Skeletal muscle satellite cell (primary cell): ENCODE measurements around the gene KRTAP5-10.

Experiments
- H3K27me3 ChIP-seq: 2 replicates; pipeline ENCODE4 v1.7.0; 2013; ENCODE audit warnings: low read length; ENCODE audit not compliant: control insufficient read depth, insufficient read depth
- H3K36me3 ChIP-seq: 2 replicates; pipeline ENCODE4 v1.7.0; 2013; ENCODE audit warnings: mild to moderate bottlenecking, control low read depth, low read length; ENCODE audit not compliant: insufficient read depth
- H3K4me1 ChIP-seq: 2 replicates; pipeline ENCODE4 v1.7.0; 2013; ENCODE audit warnings: low read length; ENCODE audit not compliant: control insufficient read depth, insufficient read depth
- H3K4me2 ChIP-seq: 2 replicates; pipeline ENCODE4 v1.7.0; 2013; ENCODE audit warnings: mild to moderate bottlenecking, low read length
- H3K4me3 ChIP-seq: 2 replicates; pipeline ENCODE4 v1.7.0; 2013; ENCODE audit warnings: low read length
- H3K9ac ChIP-seq: 2 replicates; pipeline ENCODE4 v1.7.0; 2013; ENCODE audit warnings: mild to moderate bottlenecking, low read depth, low read length, moderate library complexity
- H3K9me3 ChIP-seq: replicated peaks from 2 replicates; pipeline ENCODE4 v1.7.0; 2013; ENCODE audit warnings: mild to moderate bottlenecking, control low read depth, low read length

Gene KRTAP5-10

DNA sequence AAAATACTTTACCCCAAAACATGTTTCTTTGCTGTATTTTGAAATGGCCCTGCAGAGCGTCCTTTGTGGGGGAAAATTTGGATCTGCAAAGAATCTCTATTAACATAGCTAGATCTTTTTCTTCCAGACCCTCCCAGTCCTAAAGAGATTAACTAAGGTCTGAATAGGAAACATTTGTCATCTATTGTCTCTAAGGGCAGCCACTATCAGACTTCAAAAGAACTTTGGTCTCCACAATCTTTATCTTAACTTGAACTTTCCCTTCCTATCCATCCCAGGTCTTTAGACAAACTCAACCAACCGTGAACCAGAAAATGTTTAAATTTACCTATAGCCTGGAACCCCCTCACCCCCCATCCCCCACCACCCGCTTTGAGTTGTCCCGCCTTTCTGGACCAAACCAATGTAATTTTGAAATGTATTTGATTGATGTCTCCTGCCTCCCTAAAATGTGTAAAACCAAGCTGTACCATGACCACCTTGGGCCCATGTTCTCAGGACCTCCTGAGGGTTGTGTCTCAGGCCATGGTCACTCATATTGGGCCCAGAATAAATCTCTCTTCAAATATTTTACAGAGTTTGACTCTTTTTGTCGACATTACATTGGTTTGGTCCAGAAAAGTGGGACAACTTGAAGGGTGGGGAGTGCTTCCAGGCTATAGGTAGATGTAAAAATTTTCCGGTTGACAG is 20.7 kb upstream of the KRTAP5-10 start:
- Histone ChIP-seq H3K27me3 (peaks cover 11% of the 10 kb centered on the region), H3K36me3 (no peaks in the 10 kb centered on the region), H3K9me3 (no peaks in the 10 kb centered on the region), H3K4me1 (no peaks in the 10 kb centered on the region), H3K4me3 (no peak overlapping the region), H3K9ac (no peak overlapping the region), H3K4me2 (no peak overlapping the region)

DNA sequence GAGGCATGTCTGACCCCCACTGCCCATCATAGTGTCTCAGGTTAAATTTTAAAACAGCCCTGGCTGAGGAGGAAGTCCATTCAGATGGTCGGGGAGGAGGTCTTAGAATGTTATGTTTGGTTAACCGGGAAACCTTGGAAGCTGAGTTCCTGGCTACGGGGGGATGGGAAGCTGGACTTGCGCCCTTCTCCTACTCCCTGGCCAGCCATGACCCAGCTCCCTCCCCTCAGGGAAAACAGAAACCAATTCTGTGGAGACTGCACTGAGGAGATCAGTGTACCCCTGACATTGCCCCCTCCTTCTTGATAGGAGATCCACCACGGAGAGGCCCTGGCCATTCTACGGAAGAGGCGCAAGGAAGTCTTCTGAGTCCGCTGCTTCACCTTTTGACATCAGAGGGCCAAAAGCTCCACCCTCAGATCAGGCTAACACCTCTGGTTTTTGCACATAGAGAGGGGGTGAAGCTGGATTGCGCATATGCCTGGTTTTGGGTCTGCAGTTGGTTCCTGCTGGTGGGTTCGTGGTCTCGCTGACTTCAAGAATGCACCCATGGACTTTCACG is 19.9 kb upstream of the KRTAP5-10 start:
- Histone ChIP-seq H3K9me3 (no peaks in the 10 kb centered on the region), H3K9ac (no peak overlapping the region), H3K4me3 (no peak overlapping the region), H3K4me2 (no peak overlapping the region), H3K36me3 (no peaks in the 10 kb centered on the region), H3K27me3 (peaks cover 19% of the 10 kb centered on the region), H3K4me1 (no peaks in the 10 kb centered on the region)

DNA sequence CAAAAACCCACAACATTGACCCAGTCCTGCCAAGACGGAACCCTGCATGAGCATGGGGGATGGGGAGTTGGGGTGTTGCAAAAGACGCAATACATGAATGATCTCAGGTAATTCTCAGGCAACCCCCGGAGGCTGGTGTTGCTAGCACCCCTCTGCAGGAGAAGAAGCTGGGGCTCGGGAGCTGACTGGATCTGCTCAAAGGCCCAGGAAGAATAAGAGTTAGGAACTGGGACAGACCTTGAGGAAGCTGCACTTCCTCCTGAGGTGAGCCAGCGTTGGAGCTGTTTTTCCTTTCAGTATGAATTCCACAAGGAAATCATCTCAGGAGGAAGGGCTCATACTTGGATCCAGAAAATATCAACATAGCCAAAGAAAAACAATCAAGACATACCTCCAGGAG is 17.2 kb upstream of the KRTAP5-10 start, which contains the start of gene KRTAP5-9:
Gene KRTAP5-9, plus strand, starts transcription at position 301 of the 400 bp plus-strand sequence. CDS start 238 bp downstream, outside the sequence.
- no peaks in the 10 kb centered on the region for H3K4me1 ChIP-seq
- H3K36me3 ChIP-seq = no peaks in the 10 kb centered on the region
- H3K27me3 ChIP-seq = peaks cover 29% of the 10 kb centered on the region
- H3K9me3 ChIP-seq = no peaks in the 10 kb centered on the region
- no peak within 1 kb of the TSS for H3K9ac ChIP-seq
- H3K4me3 ChIP-seq = no peak within 1 kb of the TSS
- no peak within 1 kb of the TSS for H3K4me2 ChIP-seq

DNA sequence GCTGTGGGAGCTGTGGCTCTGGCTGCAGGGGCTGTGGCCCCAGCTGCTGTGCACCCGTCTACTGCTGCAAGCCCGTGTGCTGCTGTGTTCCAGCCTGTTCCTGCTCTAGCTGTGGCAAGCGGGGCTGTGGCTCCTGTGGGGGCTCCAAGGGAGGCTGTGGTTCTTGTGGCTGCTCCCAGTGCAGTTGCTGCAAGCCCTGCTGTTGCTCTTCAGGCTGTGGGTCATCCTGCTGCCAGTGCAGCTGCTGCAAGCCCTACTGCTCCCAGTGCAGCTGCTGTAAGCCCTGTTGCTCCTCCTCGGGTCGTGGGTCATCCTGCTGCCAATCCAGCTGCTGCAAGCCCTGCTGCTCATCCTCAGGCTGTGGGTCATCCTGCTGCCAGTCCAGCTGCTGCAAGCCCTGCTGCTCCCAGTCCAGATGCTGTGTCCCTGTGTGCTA is 16.6 kb upstream of the KRTAP5-10 start:
- Histone ChIP-seq H3K4me1 (no peaks in the 10 kb centered on the region), H3K4me3 (no peak overlapping the region), H3K4me2 (no peak overlapping the region), H3K9ac (no peak overlapping the region), H3K9me3 (no peaks in the 10 kb centered on the region), H3K36me3 (no peaks in the 10 kb centered on the region), H3K27me3 (peaks cover 29% of the 10 kb centered on the region)

DNA sequence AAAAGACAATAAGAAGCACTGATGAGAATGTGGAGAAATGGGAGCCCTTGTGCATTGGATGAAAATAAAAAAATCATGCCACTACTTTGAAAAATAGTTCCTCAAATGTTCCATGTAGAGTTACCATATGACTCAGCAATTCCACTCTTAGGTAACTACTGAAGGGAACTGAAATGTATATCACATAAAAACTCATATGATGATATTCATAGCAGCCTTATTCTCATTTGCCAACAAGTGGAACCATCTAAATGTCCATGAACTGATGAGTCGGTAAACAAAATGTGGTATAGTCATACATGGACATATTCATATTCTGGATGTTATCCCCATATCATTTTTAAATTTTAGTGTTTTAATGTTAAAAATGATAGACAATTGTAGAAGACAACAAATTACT is 13.7 kb upstream of the KRTAP5-10 start:
- no peaks in the 10 kb centered on the region for H3K4me1 ChIP-seq
- H3K4me2 ChIP-seq = no peak overlapping the region
- H3K4me3 ChIP-seq = no peak overlapping the region
- peaks cover 33% of the 10 kb centered on the region for H3K27me3 ChIP-seq
- H3K9ac ChIP-seq = no peak overlapping the region
- no peaks in the 10 kb centered on the region for H3K36me3 ChIP-seq
- H3K9me3 ChIP-seq = no peaks in the 10 kb centered on the region

DNA sequence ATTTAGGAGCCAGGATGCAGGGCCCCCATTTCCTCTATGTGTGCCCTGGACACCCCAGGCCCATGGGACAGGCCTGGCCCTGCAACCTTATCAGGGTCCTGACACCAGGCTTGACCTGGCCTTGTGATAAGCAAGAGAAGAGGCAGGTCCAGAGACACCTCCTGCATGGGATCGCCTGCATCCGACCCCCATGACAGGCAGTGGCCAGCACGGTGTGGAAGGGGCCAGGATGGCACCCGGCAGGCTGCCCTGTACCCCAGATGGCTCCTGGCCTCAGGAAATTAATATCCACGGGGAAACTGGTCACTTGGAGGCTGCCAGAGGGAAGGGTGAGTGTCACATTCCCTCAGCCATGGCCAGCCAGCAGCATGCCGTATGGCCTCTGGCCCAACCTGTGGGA is 10.4 kb upstream of the KRTAP5-10 start:
- Histone ChIP-seq H3K4me1 (no peaks in the 10 kb centered on the region), H3K4me3 (no peak overlapping the region), H3K9me3 (no peaks in the 10 kb centered on the region), H3K9ac (no peak overlapping the region), H3K36me3 (no peaks in the 10 kb centered on the region), H3K4me2 (no peak overlapping the region), H3K27me3 (peaks cover 30% of the 10 kb centered on the region)

DNA sequence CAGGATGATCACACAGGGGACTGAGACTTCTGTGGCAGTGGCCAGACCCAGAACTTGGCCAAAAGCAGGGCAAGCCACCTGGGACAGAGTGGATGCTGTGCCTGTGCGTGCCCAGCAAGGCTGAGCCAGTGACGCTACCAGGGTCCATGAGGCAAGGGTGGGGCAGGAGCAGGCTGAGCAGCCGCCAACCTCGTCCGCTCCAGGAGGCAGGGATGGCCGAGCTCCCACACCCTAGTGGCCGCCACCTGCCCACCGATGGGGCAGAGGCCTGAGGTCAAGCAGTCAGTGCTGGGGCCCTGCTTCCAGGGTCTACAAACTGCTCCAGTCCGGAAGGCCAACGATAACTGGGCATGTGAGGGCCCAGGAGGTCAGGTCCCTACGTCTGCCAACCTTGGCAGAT is 9.9 kb upstream of the KRTAP5-10 start:
- Histone ChIP-seq H3K9me3 (no peaks in the 10 kb centered on the region), H3K9ac (no peak overlapping the region), H3K27me3 (peaks cover 25% of the 10 kb centered on the region), H3K36me3 (no peaks in the 10 kb centered on the region), H3K4me3 (no peak overlapping the region), H3K4me1 (no peaks in the 10 kb centered on the region), H3K4me2 (no peak overlapping the region)

DNA sequence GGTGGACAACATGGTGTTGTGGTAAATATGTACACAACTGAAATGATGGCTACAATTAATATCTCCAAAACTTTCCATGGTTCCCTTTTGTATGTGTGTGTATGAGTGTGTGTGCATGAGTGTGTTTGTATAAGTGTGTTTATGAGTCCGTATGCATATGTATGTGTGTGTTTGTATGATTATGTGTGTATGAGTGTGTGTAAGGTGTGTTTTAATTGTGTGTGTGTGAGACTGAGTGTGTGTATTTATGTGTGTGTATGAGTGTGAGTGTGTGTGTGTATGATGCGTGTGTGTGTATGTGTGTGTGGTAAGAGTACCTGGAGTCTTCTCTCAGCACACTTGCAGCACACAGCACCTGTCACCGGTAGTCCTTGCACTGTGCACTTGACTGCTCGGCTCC is 9.3 kb upstream of the KRTAP5-10 start:
- no peaks in the 10 kb centered on the region for H3K9me3 ChIP-seq
- H3K27me3 ChIP-seq = peaks cover 28% of the 10 kb centered on the region
- no peak overlapping the region for H3K4me2 ChIP-seq
- H3K36me3 ChIP-seq = no peaks in the 10 kb centered on the region
- no peak overlapping the region for H3K9ac ChIP-seq
- H3K4me1 ChIP-seq = no peaks in the 10 kb centered on the region
- no peak overlapping the region for H3K4me3 ChIP-seq

DNA sequence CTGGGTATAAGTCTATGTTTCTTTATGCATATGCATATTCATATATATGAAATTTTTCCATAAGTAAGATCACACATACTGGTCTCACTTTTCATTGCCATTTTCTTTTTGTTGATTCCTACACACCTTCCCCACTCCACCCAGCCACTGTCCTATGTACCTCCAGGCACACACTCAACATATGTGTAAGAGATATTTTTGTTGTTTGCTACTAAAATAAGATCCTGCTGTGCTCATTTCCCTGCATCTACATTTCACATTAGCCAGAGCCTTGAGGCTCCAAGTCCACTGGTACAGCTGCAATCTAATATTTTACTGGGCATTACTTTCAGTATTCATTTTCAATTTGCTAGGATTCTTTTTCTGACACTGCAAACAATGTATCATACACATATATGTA is 8.1 kb upstream of the KRTAP5-10 start:
- Histone ChIP-seq H3K9ac (no peak overlapping the region), H3K9me3 (no peaks in the 10 kb centered on the region), H3K4me2 (no peak overlapping the region), H3K4me1 (no peaks in the 10 kb centered on the region), H3K4me3 (no peak overlapping the region), H3K36me3 (no peaks in the 10 kb centered on the region), H3K27me3 (peaks cover 23% of the 10 kb centered on the region)

DNA sequence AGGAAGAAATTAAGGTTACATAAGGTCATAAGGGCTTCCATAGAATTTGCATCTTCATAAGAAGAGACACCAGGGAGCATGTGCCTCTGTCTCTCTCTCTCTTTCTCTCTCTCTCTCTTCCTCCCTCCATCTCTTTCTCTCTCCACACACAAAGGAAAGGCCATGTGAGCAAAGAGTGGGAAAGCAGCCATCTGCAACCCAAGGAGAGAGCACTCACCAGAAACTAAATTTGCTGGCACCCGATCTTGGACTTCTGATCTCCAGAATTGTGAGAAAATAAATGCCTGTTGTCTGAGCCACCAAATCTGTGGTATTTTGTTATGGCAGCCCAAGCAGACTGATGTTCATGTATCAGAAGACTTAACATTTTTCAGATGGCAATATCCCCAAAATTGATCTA is 6.4 kb upstream of the KRTAP5-10 start:
- no peaks in the 10 kb centered on the region for H3K9me3 ChIP-seq
- no peaks in the 10 kb centered on the region for H3K36me3 ChIP-seq
- H3K27me3 ChIP-seq = peaks cover 38% of the 10 kb centered on the region
- no peak overlapping the region for H3K4me3 ChIP-seq
- no peaks in the 10 kb centered on the region for H3K4me1 ChIP-seq
- H3K9ac ChIP-seq = no peak overlapping the region
- no peak overlapping the region for H3K4me2 ChIP-seq

DNA sequence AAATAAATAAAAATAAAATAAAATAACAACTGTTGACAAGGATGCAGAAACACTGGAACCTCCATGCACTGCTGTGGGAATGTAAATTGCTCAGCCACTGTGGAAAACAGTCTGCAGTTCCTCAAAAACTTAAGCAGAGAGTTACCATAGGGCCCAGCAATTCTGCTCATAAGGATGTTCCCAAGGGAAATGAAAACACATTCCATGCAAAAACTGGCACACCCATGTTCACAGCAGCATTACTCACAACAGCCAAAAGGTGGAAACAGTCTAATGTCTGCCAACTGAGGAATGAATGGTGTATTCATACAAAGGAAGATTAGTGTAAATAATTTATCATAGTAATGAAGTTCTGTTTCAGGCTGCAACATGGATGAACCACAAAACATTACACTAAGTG is 3.2 kb upstream of the KRTAP5-10 start:
- no peak overlapping the region for H3K9ac ChIP-seq
- H3K4me1 ChIP-seq = no peaks in the 10 kb centered on the region
- H3K27me3 ChIP-seq = peaks cover 47% of the 10 kb centered on the region
- H3K36me3 ChIP-seq = no peaks in the 10 kb centered on the region
- H3K4me3 ChIP-seq = no peak overlapping the region
- no peaks in the 10 kb centered on the region for H3K9me3 ChIP-seq
- no peak overlapping the region for H3K4me2 ChIP-seq

DNA sequence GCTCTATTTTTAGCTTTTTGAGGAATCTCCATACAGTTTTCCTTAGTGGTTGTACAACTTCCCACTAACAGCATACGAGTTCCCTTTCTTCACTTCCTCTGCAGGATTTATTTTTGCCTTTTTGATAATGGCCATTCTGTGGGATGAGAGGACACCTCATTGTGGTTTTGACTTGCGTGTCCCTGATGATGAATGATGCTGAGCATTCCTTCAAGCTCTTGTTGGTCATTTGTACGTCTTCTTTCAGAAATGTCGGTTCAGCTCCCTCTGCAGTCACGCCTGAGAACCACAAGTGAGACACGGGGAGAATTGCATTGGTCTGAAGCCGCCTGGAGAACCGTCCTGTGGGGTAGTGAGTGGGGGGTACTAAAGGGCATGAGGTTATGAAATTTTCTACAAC is 2.0 kb upstream of the KRTAP5-10 start:
- no peaks in the 10 kb centered on the region for H3K4me1 ChIP-seq
- no peaks in the 10 kb centered on the region for H3K36me3 ChIP-seq
- no peak overlapping the region for H3K9ac ChIP-seq
- H3K9me3 ChIP-seq = no peaks in the 10 kb centered on the region
- H3K4me3 ChIP-seq = no peak overlapping the region
- no peak overlapping the region for H3K4me2 ChIP-seq
- peaks cover 52% of the 10 kb centered on the region for H3K27me3 ChIP-seq
